Measurements from ENCODE around the gene TMEM266.

Gene TMEM266

GRCh38 chr15:76139368-76140073 lies 79.7 kb downstream of the TMEM266 start:
- Histone ChIP-seq H3K36me3 (ENCODE audit: insufficient read depth) (no peaks in the 10 kb centered on the region), H3K4me2 (no peak overlapping the region; the same call in 1 of the 2 replicates), H3K27me3 (ENCODE audit: insufficient read depth, low read depth) (no peaks in the 10 kb centered on the region), H3K27ac (no peak overlapping the region), H2AFZ (ENCODE audit: low read depth) (peak overlapping the region; percentile 10; the same call in 1 of the 2 replicates), H3K79me2 (ENCODE audit: insufficient read depth, low read depth) (no peaks in the 10 kb centered on the region), H4K20me1 (ENCODE audit: insufficient read depth) (no peaks in the 10 kb centered on the region), H3K4me1 (ENCODE audit: low read depth, poor library complexity, severe bottlenecking) (no peaks in the 10 kb centered on the region), H3K4me3 (IDR thresholded peaks at IDR 0.05; ENCODE audit: insufficient read depth, low read depth, low read length) (no peak overlapping the region), H3K9ac (no peak overlapping the region)
- peak; percentile 87 for TF ChIP-seq CTCF (conservative IDR thresholded peaks at IDR 0.05; ENCODE audit: low read depth, low read length)

- H3K36me3 ChIP-seq (ENCODE audit: insufficient read depth): no peaks in the 10 kb centered on the region
- no peak overlapping the region for H3K9ac ChIP-seq
- no peaks in the 10 kb centered on the region for H3K27me3 ChIP-seq (ENCODE audit: insufficient read depth, low read depth)
- no peaks in the 10 kb centered on the region for H3K4me1 ChIP-seq (ENCODE audit: low read depth, poor library complexity, severe bottlenecking)
- no peaks in the 10 kb centered on the region for H4K20me1 ChIP-seq (ENCODE audit: insufficient read depth)
- no peak overlapping the region for H3K4me2 ChIP-seq
- no peaks in the 10 kb centered on the region for H3K79me2 ChIP-seq (ENCODE audit: insufficient read depth, low read depth)
- H3K27ac ChIP-seq: no peak overlapping the region
- TF ChIP-seq CTCF (conservative IDR thresholded peaks at IDR 0.05; ENCODE audit: low read depth, low read length): no peak
- peak overlapping the region; percentile 10; the same call in 1 of the 2 replicates for H2AFZ ChIP-seq (ENCODE audit: low read depth)
- H3K4me3 ChIP-seq (IDR thresholded peaks at IDR 0.05; ENCODE audit: insufficient read depth, low read depth, low read length): no peak overlapping the region
Measured at GRCh38 chr15:76140074-76140464, 80.3 kb downstream of the TMEM266 start.

DNA sequence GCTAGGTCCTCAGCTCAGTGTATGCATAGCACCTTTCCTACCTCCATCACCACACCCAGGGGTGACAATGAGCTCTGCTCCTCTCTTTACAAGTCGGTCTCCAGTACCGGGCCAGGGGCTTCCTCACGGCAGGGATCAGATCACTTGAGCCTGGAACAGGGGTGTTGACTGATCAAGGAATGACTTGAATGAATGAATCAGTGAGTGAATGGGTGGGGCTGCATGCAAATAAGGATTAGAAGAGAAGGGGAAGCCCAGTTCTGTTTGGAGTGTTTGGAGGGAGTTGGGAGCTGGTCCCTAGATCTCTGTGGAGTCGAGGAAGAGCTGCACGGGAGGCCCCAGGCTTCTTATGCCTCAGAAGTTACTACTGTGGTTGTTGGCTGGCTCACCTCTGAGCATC lies 87.0 kb downstream of the TMEM266 start:
- Histone ChIP-seq H3K36me3 (ENCODE audit: insufficient read depth) (no peaks in the 10 kb centered on the region), H3K9ac (no peak overlapping the region), H4K20me1 (ENCODE audit: insufficient read depth) (no peaks in the 10 kb centered on the region), H3K27me3 (ENCODE audit: insufficient read depth, low read depth) (no peaks in the 10 kb centered on the region), H2AFZ (ENCODE audit: low read depth) (no peak overlapping the region), H3K79me2 (ENCODE audit: insufficient read depth, low read depth) (no peaks in the 10 kb centered on the region), H3K4me3 (IDR thresholded peaks at IDR 0.05; ENCODE audit: insufficient read depth, low read depth, low read length) (no peak overlapping the region), H3K4me2 (no peak overlapping the region), H3K27ac (no peak overlapping the region), H3K4me1 (ENCODE audit: low read depth, poor library complexity, severe bottlenecking) (peaks cover 16% of the 10 kb centered on the region)
- no peak for TF ChIP-seq CTCF (conservative IDR thresholded peaks at IDR 0.05; ENCODE audit: low read depth, low read length)

DNA sequence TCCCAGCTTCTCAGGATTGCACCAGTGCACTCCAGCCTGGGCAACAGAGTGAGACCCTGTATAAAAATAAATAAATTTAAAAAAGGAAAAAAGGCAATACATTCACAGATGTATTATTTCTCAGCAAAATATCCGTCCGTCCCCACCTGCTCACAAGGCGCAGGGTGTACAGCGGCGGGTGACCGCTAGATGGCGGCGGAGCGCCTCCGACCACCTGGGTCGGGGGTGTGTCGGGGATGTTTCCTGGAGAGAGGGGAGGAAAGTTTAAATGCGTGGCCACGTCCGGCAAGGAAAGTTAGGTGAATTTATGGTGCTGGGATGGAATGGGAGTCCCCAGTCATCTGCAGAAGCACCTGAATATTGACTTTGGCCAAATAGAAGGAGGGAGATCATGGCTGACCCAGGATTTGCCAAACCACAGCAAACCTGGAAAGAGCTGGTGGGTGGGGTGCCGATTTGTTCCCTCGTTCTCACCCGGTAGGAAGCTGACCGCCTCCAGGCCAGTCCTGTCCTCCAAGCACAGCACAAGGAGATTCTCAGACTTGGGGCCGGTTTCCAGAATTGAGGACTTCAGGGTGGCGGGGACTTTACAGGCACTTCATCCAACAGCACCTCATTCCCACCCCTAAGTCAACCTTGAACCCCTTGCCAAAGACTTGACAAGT lies 88.3 kb downstream of the TMEM266 start:
- no peak overlapping the region for H3K9ac ChIP-seq
- H3K4me3 ChIP-seq (IDR thresholded peaks at IDR 0.05; ENCODE audit: insufficient read depth, low read depth, low read length): no peak overlapping the region

More for the DNA sequence above, 88.3 kb downstream of the TMEM266 start:
- Histone ChIP-seq H3K36me3 (ENCODE audit: insufficient read depth) (no peaks in the 10 kb centered on the region), H3K79me2 (ENCODE audit: insufficient read depth, low read depth) (no peaks in the 10 kb centered on the region), H2AFZ (ENCODE audit: low read depth) (peak overlapping the region; percentile 71; the same call in 1 of the 2 replicates), H3K4me1 (ENCODE audit: low read depth, poor library complexity, severe bottlenecking) (peaks cover 16% of the 10 kb centered on the region), H3K27ac (no peak overlapping the region), H3K4me2 (peak overlapping the region; percentile 45; the same call in 1 of the 2 replicates), H4K20me1 (ENCODE audit: insufficient read depth) (no peaks in the 10 kb centered on the region), H3K27me3 (ENCODE audit: insufficient read depth, low read depth) (no peaks in the 10 kb centered on the region)
- peak; percentile 94 for TF ChIP-seq CTCF (conservative IDR thresholded peaks at IDR 0.05; ENCODE audit: low read depth, low read length)

Measured in KMS-11 (cell line).